KMS-11 (cell line): ENCODE data around the gene LMF2.
A peak's percentile ranks its signal among the peaks of the same experiment; 100 is the strongest.

Experiments
- H2AFZ ChIP-seq: fragments of 200-600 bp; sonication (generic); 2 replicates; pipeline ENCODE4 v1.6.1; 2016; ENCODE audit warnings: antibody characterized with exemption, mixed run types, low read depth
- H3K27ac ChIP-seq: fragments of 200-600 bp; sonication (generic); 2 replicates; pipeline ENCODE4 v1.6.1; 2016; ENCODE audit warnings: mild to moderate bottlenecking, mixed run types
- H3K27me3 ChIP-seq: fragments of 200-600 bp; sonication (generic); 2 replicates; pipeline ENCODE4 v1.6.1; 2017; ENCODE audit warnings: mild to moderate bottlenecking, low read depth, mixed run types, moderate library complexity; ENCODE audit not compliant: insufficient read depth
- H3K36me3 ChIP-seq: fragments of 200-600 bp; sonication (generic); 2 replicates; pipeline ENCODE4 v1.6.1; 2017; ENCODE audit warnings: mild to moderate bottlenecking, mixed run types; ENCODE audit not compliant: insufficient read depth
- H3K4me1 ChIP-seq: fragments of 200-600 bp; sonication (generic); 2 replicates; pipeline ENCODE4 v1.6.1; 2016; ENCODE audit warnings: mild to moderate bottlenecking, low read depth, mixed run types; ENCODE audit not compliant: poor library complexity, severe bottlenecking
- H3K4me2 ChIP-seq: fragments of 200-600 bp; sonication (generic); 2 replicates; pipeline ENCODE4 v1.7.0; 2016; ENCODE audit warnings: mild to moderate bottlenecking, mixed run types
- H3K4me3 ChIP-seq: fragments of 200-600 bp; sonication (generic); IDR thresholded peaks from 2 replicates; pipeline ENCODE4 v1.6.1; 2017; ENCODE audit warnings: low read depth, low read length, mixed read lengths; ENCODE audit not compliant: insufficient read depth
- H3K79me2 ChIP-seq: fragments of 200-600 bp; sonication (generic); 2 replicates; pipeline ENCODE4 v1.6.1; 2016; ENCODE audit warnings: low read depth, mixed run types; ENCODE audit not compliant: insufficient read depth
- H3K9ac ChIP-seq: fragments of 200-600 bp; sonication (generic); 2 replicates; pipeline ENCODE4 v1.6.1; 2016; ENCODE audit warnings: mild to moderate bottlenecking, mixed run types
- H4K20me1 ChIP-seq: fragments of 200-600 bp; sonication (generic); 2 replicates; pipeline ENCODE4 v1.6.1; 2016; ENCODE audit warnings: mild to moderate bottlenecking, mixed run types; ENCODE audit not compliant: insufficient read depth
- CTCF ChIP-seq: fragments of 200-600 bp; sonication (generic); conservative IDR thresholded peaks from 2 replicates; pipeline ENCODE4 v1.6.1; 2017; ENCODE audit warnings: low read depth, mild to moderate bottlenecking, antibody characterized with exemption, low read length, moderate library complexity, mixed read lengths

Gene LMF2

GRCh38 chr22:50483556-50483955 is 23.9 kb downstream of the LMF2 start:
- H4K20me1 ChIP-seq, result no peaks in the 10 kb centered on the region
- H3K4me2 ChIP-seq, result no peak overlapping the region
- no peak overlapping the region for H3K27ac ChIP-seq
- H3K4me3 ChIP-seq, result no peak overlapping the region
- TF ChIP-seq CTCF, result no peak
- no peaks in the 10 kb centered on the region for H3K36me3 ChIP-seq
- H3K79me2 ChIP-seq, result no peaks in the 10 kb centered on the region
- H2AFZ ChIP-seq, result no peak overlapping the region
- no peaks in the 10 kb centered on the region for H3K4me1 ChIP-seq
- no peaks in the 10 kb centered on the region for H3K27me3 ChIP-seq
- H3K9ac ChIP-seq, result no peak overlapping the region

- H3K79me2 ChIP-seq, result no peaks in the 10 kb centered on the region
- H3K9ac ChIP-seq, result no peak overlapping the region
- H3K4me1 ChIP-seq, result no peaks in the 10 kb centered on the region
- H3K27ac ChIP-seq, result no peak overlapping the region
- H3K27me3 ChIP-seq, result no peaks in the 10 kb centered on the region
- no peak for TF ChIP-seq CTCF
- no peaks in the 10 kb centered on the region for H3K36me3 ChIP-seq
- no peak overlapping the region for H3K4me2 ChIP-seq
- no peaks in the 10 kb centered on the region for H4K20me1 ChIP-seq
- no peak overlapping the region for H3K4me3 ChIP-seq
- H2AFZ ChIP-seq, result no peak overlapping the region
Observed at GRCh38 chr22:50483106-50483505, 24.4 kb downstream of the LMF2 start.

- Histone ChIP-seq H3K9ac (peak overlapping the region; percentile 38; the same call in 1 of the 2 replicates), H3K36me3 (no peaks in the 10 kb centered on the region), H3K79me2 (no peaks in the 10 kb centered on the region), H4K20me1 (no peaks in the 10 kb centered on the region), H3K4me2 (peak overlapping the region; percentile 42; the same call in 1 of the 2 replicates), H3K27ac (no peak overlapping the region), H2AFZ (peak overlapping the region; percentile 42; the same call in 1 of the 2 replicates), H3K27me3 (no peaks in the 10 kb centered on the region), H3K4me3 (no peak overlapping the region), H3K4me1 (no peaks in the 10 kb centered on the region)
- no peak for TF ChIP-seq CTCF
Observed at GRCh38 chr22:50482107-50483074, 25.1 kb downstream of the LMF2 start.

GRCh38 chr22:50481440-50482106 is 25.9 kb downstream of the LMF2 start, which contains the start of gene ADM2:
TSS of gene ADM2 (plus strand) at chr22:50481543. CDS start at chr22:50481848, 305 bp downstream.
- Histone ChIP-seq H2AFZ (peak within 1 kb of the TSS; percentile 42; the same call in 1 of the 2 replicates), H3K79me2 (no peaks in the 10 kb centered on the region), H3K9ac (peak within 1 kb of the TSS; percentile 38; the same call in 1 of the 2 replicates), H4K20me1 (no peaks in the 10 kb centered on the region), H3K27me3 (no peaks in the 10 kb centered on the region), H3K36me3 (no peaks in the 10 kb centered on the region), H3K4me1 (no peaks in the 10 kb centered on the region), H3K4me3 (no peak within 1 kb of the TSS), H3K27ac (no peak within 1 kb of the TSS), H3K4me2 (peak within 1 kb of the TSS; percentile 42; the same call in 1 of the 2 replicates)
- no peak for TF ChIP-seq CTCF
